Posterior cingulate gyrus (tissue), 11 donors: ENCODE data around the gene UPK1A.
"Not testable (repeated sequence)": the region's sequence is repeated elsewhere in the genome, so short reads cannot be mapped to it uniquely, and the experiment has no call there.

Source experiments
- DNase-seq, 10 donors: peaks; one replicate each; pipeline versions ENCODE4 v3.0.0 to v3.0.0-alpha.2; 2020 to 2021; ENCODE audit warnings: mixed read lengths in 3 of 10
- intact Hi-C: fragments of 100-400 bp; cut with DNase I; formaldehyde crosslinking; loops from one replicate; pipeline ENCODE4 v1.15.1; 2023

UPK1A gene

GRCh38 chr19:35673121-35673804, 6.9 kb downstream of the UPK1A start:
- intact Hi-C loops: no loop called here
- DNase-seq: no peak

- intact Hi-C loops: no loop called here
- no peak for DNase-seq
These were observed 9.3 kb downstream of the UPK1A start for GRCh38 chr19:35675589-35676140.

GRCh38 chr19:35689836-35690235, 23.5 kb downstream of the UPK1A start:
- no peak for DNase-seq
- intact Hi-C loops: loop anchor here (5.0 kb wide), 1 partner anchor 242 kb away; no protein-coding TSS in a partner anchor

GRCh38 chr19:35691106-35691505, 24.8 kb downstream of the UPK1A start:
- intact Hi-C loops: loop anchor here (5.0 kb wide), 1 partner anchor 241 kb away; no protein-coding TSS in a partner anchor
- DNase-seq: not testable (repeated sequence)

GRCh38 chr19:35692010-35692409, 25.7 kb downstream of the UPK1A start:
- intact Hi-C loops: loop anchor here (5.0 kb wide), 1 partner anchor 240 kb away; no protein-coding TSS in a partner anchor
- DNase-seq: no peak

- intact Hi-C loops: loop anchor here (5.0 kb wide), 1 partner anchor 239 kb away; no protein-coding TSS in a partner anchor
- DNase-seq: no peak
These were observed 27.1 kb downstream of the UPK1A start for GRCh38 chr19:35693422-35693821.

- intact Hi-C loops: loop anchor here (1.0 to 5.0 kb wide), 2 partner anchors 22 to 238 kb away; no protein-coding TSS in a partner anchor
- peak; percentile 66 to 98 (median 84) for DNase-seq
These were observed 27.7 kb downstream of the UPK1A start for GRCh38 chr19:35693835-35694599.

- no peak for DNase-seq
- intact Hi-C loops: no loop called here
These were observed 29.6 kb downstream of the UPK1A start for GRCh38 chr19:35695895-35696422.

GRCh38 chr19:35696835-35697234, 30.5 kb downstream of the UPK1A start:
- intact Hi-C loops: no loop called here
- no peak for DNase-seq

GRCh38 chr19:35702223-35703012, 36.1 kb downstream of the UPK1A start:
- intact Hi-C loops: no loop called here
- DNase-seq: peak; percentile 95 to 100 (median 98)

GRCh38 chr19:35703343-35703742, 37.0 kb downstream of the UPK1A start:
- intact Hi-C loops: no loop called here
- DNase-seq: peak in 1 of 10 donors; percentile 46

GRCh38 chr19:35704218-35704617, 37.9 kb downstream of the UPK1A start, which contains the start of gene ZBTB32:
TSS of gene ZBTB32 (plus strand) at chr19:35704558. CDS start at chr19:35714627, 10,069 bp downstream.
- DNase-seq: no peak
- intact Hi-C loops: no loop called here

GRCh38 chr19:35708391-35708790, 42.1 kb downstream of the UPK1A start:
- intact Hi-C loops: no loop called here
- DNase-seq: no peak

- no peak for DNase-seq
- intact Hi-C loops: no loop called here
These were observed 44.7 kb downstream of the UPK1A start for GRCh38 chr19:35710784-35711723.

- intact Hi-C loops: no loop called here
- no peak for DNase-seq
These were observed 46.5 kb downstream of the UPK1A start for GRCh38 chr19:35712567-35713505.

- intact Hi-C loops: no loop called here
These were observed 47.2 kb downstream of the UPK1A start for GRCh38 chr19:35713506-35713850.

GRCh38 chr19:35713904-35714495, 47.7 kb downstream of the UPK1A start:
- DNase-seq: no peak
- intact Hi-C loops: no loop called here

More at GRCh38 chr19:35713506-35713850, 47.2 kb downstream of the UPK1A start:
- DNase-seq: no peak
